ENCODE measurements around the gene NDUFAF3.

Gene NDUFAF3

GRCh38 chr3:49034650-49035049 lies 12.7 kb downstream of the NDUFAF3 start:
- no peak for DNase-seq
- peaks cover 25 to 94% (median 72%) of the 10 kb centered on the region in 3 donors for H3K36me3 ChIP-seq
- H3K4me3 ChIP-seq, result no peak overlapping the region
- no peak overlapping the region for H3K27ac ChIP-seq
- H3K4me1 ChIP-seq, result peaks cover 0 to 2% (median 0%) of the 10 kb centered on the region in 4 donors
- no peaks in the 10 kb centered on the region for H3K9me3 ChIP-seq
- H3K27me3 ChIP-seq, result no peaks in the 10 kb centered on the region
- intact Hi-C loops (cut with DNase I; ENCODE audit: low total_unique reads), result no loop called here
- no peak for TF ChIP-seq CTCF (IDR thresholded peaks at IDR 0.05)

- peaks cover 25 to 96% (median 74%) of the 10 kb centered on the region in 3 donors for H3K36me3 ChIP-seq
- intact Hi-C loops (cut with DNase I; ENCODE audit: low total_unique reads), result no loop called here
These were observed 13.4 kb downstream of the NDUFAF3 start for GRCh38 chr3:49035281-49035680.

GRCh38 chr3:49053543-49053942 lies 31.6 kb downstream of the NDUFAF3 start:
- no peaks in the 10 kb centered on the region for H3K27me3 ChIP-seq
- no peaks in the 10 kb centered on the region for H3K4me1 ChIP-seq
- DNase-seq, result no peak
- H3K4me3 ChIP-seq, result no peak overlapping the region
- H3K36me3 ChIP-seq, result peaks cover 54 to 81% (median 73%) of the 10 kb centered on the region in 3 donors
- TF ChIP-seq CTCF (IDR thresholded peaks at IDR 0.05), result no peak
- H3K9me3 ChIP-seq, result no peaks in the 10 kb centered on the region
- no peak overlapping the region for H3K27ac ChIP-seq
- intact Hi-C loops (cut with DNase I; ENCODE audit: low total_unique reads), result no loop called here

More at GRCh38 chr3:49035281-49035680, 13.4 kb downstream of the NDUFAF3 start:
- Histone ChIP-seq H3K4me1 (no peaks in the 10 kb centered on the region), H3K9me3 (no peaks in the 10 kb centered on the region), H3K4me3 (no peak overlapping the region), H3K27ac (no peak overlapping the region), H3K27me3 (no peaks in the 10 kb centered on the region)
- no peak for DNase-seq
- no peak for TF ChIP-seq CTCF (IDR thresholded peaks at IDR 0.05)

- no peak for DNase-seq
- Histone ChIP-seq H3K9me3 (no peaks in the 10 kb centered on the region), H3K4me3 (no peak overlapping the region), H3K4me1 (no peaks in the 10 kb centered on the region), H3K27me3 (no peaks in the 10 kb centered on the region), H3K27ac (no peak overlapping the region), H3K36me3 (peaks cover 54 to 83% (median 77%) of the 10 kb centered on the region in 3 donors)
- intact Hi-C loops (cut with DNase I; ENCODE audit: low total_unique reads), result no loop called here
- no peak for TF ChIP-seq CTCF (IDR thresholded peaks at IDR 0.05)
These were observed 32.5 kb downstream of the NDUFAF3 start for GRCh38 chr3:49054344-49054862.

DNA sequence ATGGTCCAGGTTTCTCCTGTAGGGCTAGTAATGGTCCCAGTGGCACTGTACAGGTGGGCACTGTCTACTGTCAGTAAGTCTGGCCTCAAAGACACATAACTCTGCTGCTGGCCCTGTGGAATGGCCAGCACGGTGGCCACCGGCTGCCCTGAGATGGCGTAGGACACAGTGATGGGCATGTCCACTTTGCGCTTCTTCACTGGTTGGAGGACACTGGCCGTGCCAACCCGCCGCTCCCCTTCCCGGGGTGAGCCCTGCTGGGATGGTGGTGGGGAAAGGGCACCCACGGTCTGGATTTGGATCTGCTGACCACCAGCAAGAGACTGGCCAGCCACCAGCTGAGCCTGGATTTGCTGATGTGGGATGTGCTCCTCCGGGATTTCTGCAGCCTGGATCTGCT lies 35.3 kb downstream of the NDUFAF3 start:
- intact Hi-C loops (cut with DNase I; ENCODE audit: low total_unique reads), result no loop called here

More for the DNA sequence above, 35.3 kb downstream of the NDUFAF3 start:
- Histone ChIP-seq H3K27me3 (no peaks in the 10 kb centered on the region), H3K9me3 (no peaks in the 10 kb centered on the region), H3K4me1 (no peaks in the 10 kb centered on the region), H3K4me3 (no peak overlapping the region), H3K36me3 (peaks cover 51 to 85% (median 57%) of the 10 kb centered on the region in 3 donors), H3K27ac (no peak overlapping the region)
- no peak for DNase-seq
- TF ChIP-seq CTCF (IDR thresholded peaks at IDR 0.05), result no peak
